ENCODE data around the gene CFAP52. TPM values are rescaled to one million over a fixed set of nuclear protein-coding genes. Genes with fewer than 3 reads are reported as not detected.
A peak's percentile ranks its signal among the peaks of the same experiment; 100 is the strongest.
"Not testable (repeated sequence)": the region's sequence is repeated elsewhere in the genome, so short reads cannot be mapped to it uniquely, and the experiment has no call there.

CFAP52 gene
- total RNA-seq (2014; rRNA removed; shearing (Covaris generic)), result not detected in 2 replicates

DNA sequence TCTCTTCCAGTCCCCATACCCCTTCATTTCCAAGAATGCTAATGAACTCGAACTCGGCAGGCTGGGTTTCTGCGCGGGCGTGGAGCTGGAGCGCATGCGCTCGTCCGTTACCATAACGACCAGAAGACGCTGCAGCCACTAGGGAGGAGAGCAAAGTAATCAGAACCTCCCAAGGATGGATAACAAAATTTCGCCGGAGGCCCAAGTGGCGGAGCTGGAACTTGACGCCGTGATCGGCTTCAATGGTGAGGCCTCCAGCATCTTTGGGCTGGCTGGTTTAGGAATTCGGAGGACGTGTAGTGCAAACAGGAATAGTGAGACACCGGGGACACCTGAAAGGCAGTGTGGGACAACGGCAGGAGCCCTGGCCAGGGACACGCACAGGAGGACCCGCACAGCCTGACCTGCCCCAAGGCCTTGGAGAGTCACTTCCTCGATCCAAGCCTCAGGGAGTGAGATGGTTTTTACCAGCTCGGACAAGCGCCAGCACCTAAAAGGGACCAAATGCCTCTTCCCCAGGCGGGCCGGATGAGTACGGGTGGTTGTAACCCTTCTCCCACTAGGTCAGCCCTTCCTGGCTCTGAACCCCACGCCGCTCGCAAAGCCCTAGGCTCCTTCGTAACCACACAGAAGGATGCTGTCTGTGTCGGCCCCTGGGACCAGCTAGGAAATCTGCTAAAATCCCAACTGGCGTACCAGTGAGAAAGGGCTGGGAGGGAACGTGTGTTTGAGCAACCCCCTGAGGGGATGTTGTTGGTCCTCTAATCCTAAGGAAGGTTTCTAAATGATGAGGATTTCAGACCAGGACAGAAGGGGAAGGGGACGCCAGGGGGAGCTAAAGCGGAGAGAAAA is at the start of gene CFAP52:
TSS of gene CFAP52 (plus strand) at position 122 of the 852 bp plus-strand sequence. CDS start at position 176, 54 bp downstream.
- DNase-seq (ENCODE audit: low spot score), result peak; percentile 66

- DNase-seq (ENCODE audit: low spot score), result no peak
Observed at GRCh38 chr17:9527788-9528187, 48.7 kb upstream of the CFAP52 start.

DNA sequence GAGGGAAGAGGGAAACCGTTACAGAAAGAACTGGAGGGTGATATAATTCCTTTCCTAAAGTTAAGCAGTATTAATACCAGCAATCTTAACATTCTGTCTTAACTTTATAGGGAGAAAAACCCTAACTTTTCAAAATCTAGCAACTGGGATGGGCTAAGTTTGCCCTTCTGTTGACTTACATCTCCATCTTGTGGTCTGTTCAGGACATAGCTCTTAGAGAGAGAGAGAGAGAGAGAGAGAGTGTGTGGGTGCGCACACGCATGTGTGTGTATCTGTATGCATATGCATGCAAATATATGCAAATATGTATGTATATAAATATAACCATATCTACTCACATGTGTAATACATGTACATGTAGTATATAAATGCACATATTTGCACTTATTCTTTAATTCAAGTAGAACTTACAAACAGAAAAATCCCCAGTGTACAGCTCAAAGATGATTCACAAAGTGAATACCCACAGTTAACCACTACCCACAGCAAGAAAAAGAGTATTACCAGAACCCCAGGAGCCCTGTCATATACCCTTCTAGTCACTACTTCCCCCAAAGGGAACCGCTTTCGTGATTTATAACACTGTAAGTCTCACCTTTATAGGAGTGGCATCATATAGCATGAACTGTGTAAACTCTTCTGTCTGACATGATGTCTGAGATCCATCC is 47.3 kb upstream of the CFAP52 start:
- peak; percentile 7 for DNase-seq (ENCODE audit: low spot score)

- DNase-seq (ENCODE audit: low spot score), result no peak
Observed at GRCh38 chr17:9531034-9531433, 45.4 kb upstream of the CFAP52 start.

- no peak for DNase-seq (ENCODE audit: low spot score)
Observed at GRCh38 chr17:9532715-9533114, 43.7 kb upstream of the CFAP52 start.

GRCh38 chr17:9533441-9533840 is 43.0 kb upstream of the CFAP52 start:
- DNase-seq (ENCODE audit: low spot score), result no peak

DNA sequence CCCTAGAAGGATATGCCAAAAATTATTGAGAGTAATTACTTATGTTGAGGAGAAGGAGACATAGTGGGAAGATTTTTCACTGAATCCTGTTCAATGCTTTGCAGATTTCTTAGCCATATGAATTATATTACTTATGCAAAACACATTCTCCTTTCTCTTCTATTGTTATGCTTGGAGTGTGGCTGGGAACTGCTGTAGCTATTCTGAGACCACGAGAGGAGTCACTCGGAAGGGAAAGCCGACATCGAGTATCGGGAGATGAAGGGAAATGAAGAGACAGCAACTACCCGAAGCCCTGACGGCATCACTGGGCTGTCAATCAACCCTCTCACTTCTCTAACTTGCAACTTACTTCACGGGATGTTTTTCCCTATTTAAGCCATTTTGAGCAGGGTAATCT is 40.4 kb upstream of the CFAP52 start:
- no peak for DNase-seq (ENCODE audit: low spot score)

DNA sequence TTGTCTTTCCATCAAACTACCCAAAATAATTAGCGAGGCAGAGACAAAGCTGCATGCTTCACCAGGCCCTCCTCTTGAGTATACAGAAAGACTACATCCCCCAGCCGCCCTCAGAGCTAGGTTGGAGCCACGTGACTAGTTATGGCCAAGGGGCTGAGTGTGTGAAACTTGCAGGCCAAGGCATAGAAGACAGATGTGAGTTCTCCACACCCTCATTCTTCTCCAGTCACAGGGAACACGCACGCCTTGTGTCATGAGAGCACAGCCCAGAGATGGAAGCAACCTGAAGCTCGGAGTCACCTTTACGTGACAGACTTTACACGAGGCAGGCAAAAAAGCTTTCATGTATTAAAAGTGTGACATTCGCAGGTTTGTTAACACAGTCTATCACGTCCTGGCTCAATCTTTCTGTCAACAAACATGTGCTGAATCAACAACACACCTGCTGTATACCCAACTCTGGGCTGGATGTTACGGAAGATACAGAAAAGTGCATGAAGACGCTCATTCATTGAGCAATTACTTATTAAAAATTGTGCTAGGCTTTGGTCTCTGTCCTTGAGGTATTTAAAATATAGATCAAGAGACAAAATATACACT is 39.2 kb upstream of the CFAP52 start:
- DNase-seq (ENCODE audit: low spot score), result no peak

DNA sequence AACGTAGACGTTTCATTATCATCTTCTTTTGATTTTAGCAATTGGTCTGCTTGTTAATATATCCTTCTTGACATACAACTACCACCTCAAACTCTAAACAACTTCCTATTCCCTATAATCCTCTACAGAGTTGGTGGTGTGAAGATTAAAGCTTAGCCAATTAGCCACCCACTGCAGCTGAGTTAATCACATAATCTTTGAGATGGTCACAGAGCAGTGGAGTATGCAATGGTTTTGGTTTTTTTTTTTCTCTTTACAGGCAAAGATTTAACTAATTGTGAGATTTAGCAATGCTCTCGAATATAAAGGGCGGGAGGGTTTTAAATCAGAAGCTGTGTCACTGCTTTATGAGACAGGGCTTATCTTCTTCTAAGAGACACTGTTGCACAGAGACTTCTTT is 37.8 kb upstream of the CFAP52 start:
- no peak for DNase-seq (ENCODE audit: low spot score)

- DNase-seq (ENCODE audit: low spot score), result no peak
Observed at GRCh38 chr17:9541718-9542117, 34.7 kb upstream of the CFAP52 start.

GRCh38 chr17:9544221-9544620 is 32.2 kb upstream of the CFAP52 start:
- DNase-seq (ENCODE audit: low spot score), result no peak

- no peak for DNase-seq (ENCODE audit: low spot score)
Observed at GRCh38 chr17:9549215-9549614, 27.2 kb upstream of the CFAP52 start.

DNA sequence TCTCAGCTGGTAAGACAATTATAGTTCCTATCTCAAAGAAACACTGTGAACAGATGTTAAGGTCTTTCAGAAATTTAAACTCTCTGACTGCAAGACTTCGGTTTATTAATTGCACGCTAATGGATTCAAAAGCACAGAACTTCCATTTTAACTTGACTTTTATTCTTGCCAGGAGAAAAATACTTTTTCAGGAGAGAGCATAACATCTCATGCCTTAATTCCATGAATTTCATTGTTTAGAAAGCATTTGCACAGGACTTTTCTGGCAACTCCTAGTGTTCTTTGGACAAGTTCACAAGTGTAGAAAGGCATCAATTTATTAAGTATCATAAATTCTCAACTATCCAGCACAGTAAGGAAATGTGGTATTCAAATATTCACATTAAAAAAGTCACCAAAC is 23.3 kb upstream of the CFAP52 start:
- DNase-seq (ENCODE audit: low spot score), result no peak

DNA sequence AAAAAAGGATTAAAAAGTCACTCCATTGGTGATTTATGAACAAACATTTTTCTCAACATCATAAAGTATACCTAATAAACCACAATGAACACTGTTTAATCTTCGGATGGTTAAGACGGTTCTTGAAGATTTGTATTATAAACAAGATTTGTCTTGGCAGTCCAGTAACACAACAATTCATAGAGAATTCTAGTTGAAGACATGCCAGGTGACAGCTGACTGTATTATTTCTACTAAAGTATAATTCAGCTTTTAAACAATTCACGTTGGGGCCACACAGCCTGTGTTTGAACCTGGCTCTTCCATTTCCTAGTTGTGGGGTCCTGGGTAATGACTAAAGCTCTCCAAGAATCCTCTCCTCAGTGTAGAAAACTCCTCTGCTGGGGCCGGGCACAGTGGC is 22.8 kb upstream of the CFAP52 start:
- DNase-seq (ENCODE audit: low spot score), result no peak

- peak; percentile 54 for DNase-seq (ENCODE audit: low spot score)
Observed at GRCh38 chr17:9554715-9555114, 21.7 kb upstream of the CFAP52 start.

GRCh38 chr17:9557161-9557755 is 19.2 kb upstream of the CFAP52 start:
- DNase-seq (ENCODE audit: low spot score), result peak; percentile 1

DNA sequence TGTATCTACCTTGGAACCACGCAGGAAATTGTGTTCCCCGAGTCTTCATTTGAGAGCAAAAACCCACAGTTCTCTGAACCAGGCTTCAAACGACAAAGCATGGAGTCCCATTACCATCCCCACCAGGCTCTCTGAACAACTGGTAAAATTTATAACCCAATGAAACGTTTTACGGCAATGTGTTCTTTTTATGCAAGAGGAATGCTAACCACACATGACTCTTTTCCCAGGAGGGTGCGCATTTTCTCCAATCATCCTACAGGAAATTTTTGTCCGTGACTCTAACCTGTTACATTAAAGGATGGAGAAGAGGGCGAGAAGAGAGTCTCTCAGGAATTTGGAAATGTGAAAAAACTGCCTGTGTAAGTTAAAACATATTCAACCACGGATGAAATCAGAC is 18.6 kb upstream of the CFAP52 start:
- DNase-seq (ENCODE audit: low spot score), result no peak

DNA sequence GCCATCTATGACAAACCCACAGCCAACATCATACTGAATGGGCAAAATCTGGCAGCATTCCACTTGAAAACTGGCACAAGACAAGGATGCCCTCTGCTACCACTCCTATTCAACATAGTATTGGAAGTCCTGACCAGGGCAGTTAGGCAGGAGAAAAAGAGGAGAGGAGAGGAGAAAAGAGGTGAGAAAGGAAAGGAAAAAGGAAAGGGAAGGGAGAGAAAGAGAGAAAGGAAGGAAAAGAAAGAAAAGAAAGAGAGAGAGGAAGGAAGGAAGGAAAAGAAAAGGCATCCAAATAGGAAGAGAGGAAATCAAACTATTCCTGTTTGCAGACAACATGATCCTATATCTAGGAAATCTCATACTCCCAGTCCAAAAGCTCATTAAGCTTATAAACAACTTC is 12.3 kb upstream of the CFAP52 start:
- DNase-seq (ENCODE audit: low spot score), result no peak

DNA sequence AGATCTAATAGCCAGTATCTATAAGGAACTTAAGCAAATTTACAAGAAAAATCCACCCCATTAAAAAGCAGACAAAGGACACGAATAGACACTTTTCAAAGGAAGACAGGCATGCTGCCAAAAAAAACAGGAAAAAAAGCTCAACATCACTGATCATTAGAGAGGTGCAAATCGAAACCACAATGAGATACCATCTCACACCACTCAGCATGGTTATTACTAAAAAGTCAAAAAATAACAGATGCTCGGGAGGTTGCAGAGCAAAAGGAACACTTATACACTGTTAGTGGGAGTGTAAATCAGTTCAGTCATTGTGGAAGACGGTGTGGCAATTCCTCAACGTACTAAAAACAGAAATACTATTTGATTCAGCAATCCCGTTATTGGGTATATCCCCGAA is 10.4 kb upstream of the CFAP52 start:
- DNase-seq (ENCODE audit: low spot score), result peak; percentile 18

DNA sequence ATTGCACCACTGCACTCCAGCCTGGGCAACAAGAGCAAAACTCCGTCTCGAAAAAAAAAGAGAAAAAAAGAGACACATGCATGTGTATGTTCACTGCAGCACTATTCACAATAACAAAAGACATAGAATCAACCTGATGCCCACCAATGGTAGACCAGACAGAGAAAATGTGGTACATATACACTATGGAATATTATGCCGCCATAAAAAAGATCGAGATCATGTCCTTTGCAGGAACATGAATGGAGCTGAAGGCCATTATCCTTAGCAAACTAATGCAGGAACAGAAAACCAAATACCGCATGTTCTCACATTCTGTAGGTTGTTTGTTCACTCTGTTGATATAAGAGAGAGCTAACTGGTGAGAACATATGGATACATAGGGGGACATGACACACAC is 9.7 kb upstream of the CFAP52 start:
- DNase-seq (ENCODE audit: low spot score), result not testable (repeated sequence)

DNA sequence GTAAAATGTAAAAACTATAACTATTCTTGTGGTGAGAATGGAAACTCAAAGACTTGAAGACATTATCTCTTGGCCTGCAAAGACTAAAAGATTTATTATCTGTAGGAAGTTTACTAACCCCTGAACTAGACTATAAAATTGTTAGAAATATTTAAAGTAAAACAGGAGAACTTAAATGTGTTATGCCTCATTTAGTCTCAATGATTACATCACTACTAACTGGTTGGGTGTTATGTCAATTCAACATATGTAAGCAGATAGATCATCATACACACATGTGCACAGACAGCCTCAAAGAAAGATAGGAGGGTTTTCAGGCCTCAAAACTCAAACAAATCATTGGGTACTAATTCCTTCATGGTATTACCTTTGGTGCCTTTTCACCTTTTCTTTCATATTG is 8.4 kb upstream of the CFAP52 start:
- DNase-seq (ENCODE audit: low spot score), result no peak

- DNase-seq (ENCODE audit: low spot score), result no peak
Observed at GRCh38 chr17:9568957-9569588, 7.4 kb upstream of the CFAP52 start.

All from HT-29 (cell line).